ENCODE measurements around the gene KDM3A.

GRCh38 chr2:86490245-86490644, 49.1 kb downstream of the KDM3A start:
- TF ChIP-seq CTCF (IDR thresholded peaks at IDR 0.05) (no peak), POLR2A (IDR thresholded peaks at IDR 0.05) (no peak)
